Measurements from ENCODE around the gene ORMDL3. TPM values are rescaled to one million over a fixed set of nuclear protein-coding genes. Genes with fewer than 3 reads are reported as not detected.
A peak's percentile ranks its signal among the peaks of the same experiment; 100 is the strongest.

ORMDL3 gene
- total RNA-seq, 1 donor from 2014 or later: 70.9 TPM

GRCh38 chr17:39923230-39923629 lies 4.2 kb downstream of the ORMDL3 start:
- H3K27ac Mint-ChIP-seq (ENCODE audit: unreplicated experiment): peak overlapping the region; percentile 17

GRCh38 chr17:39922006-39922405 lies 5.4 kb downstream of the ORMDL3 start:
- TF ChIP-seq CTCF (IDR thresholded peaks at IDR 0.05; ENCODE audit: partially characterized antibody, unreplicated experiment): no peak
- Mint-ChIP-seq H3K27ac (ENCODE audit: unreplicated experiment) (no peak overlapping the region), H3K36me3 (ENCODE audit: unreplicated experiment) (peaks cover 7% of the 10 kb centered on the region), H3K4me1 (ENCODE audit: low read depth, unreplicated experiment) (peaks cover 39% of the 10 kb centered on the region), H3K4me3 (ENCODE audit: unreplicated experiment) (no peak overlapping the region), H3K9me3 (ENCODE audit: unreplicated experiment) (peaks cover 4% of the 10 kb centered on the region), H3K27me3 (ENCODE audit: unreplicated experiment) (peaks cover 1% of the 10 kb centered on the region)
- no peak for DNase-seq

More at GRCh38 chr17:39923230-39923629, 4.2 kb downstream of the ORMDL3 start:
- Mint-ChIP-seq H3K27me3 (ENCODE audit: unreplicated experiment) (peaks cover 6% of the 10 kb centered on the region), H3K36me3 (ENCODE audit: unreplicated experiment) (no peaks in the 10 kb centered on the region), H3K9me3 (ENCODE audit: unreplicated experiment) (peaks cover 6% of the 10 kb centered on the region), H3K4me3 (ENCODE audit: unreplicated experiment) (peak overlapping the region; percentile 34), H3K4me1 (ENCODE audit: low read depth, unreplicated experiment) (peaks cover 38% of the 10 kb centered on the region)
- no peak for DNase-seq
- no peak for TF ChIP-seq CTCF (IDR thresholded peaks at IDR 0.05; ENCODE audit: partially characterized antibody, unreplicated experiment)

- Mint-ChIP-seq H3K27ac (ENCODE audit: unreplicated experiment) (no peak overlapping the region), H3K9me3 (ENCODE audit: unreplicated experiment) (peaks cover 4% of the 10 kb centered on the region), H3K27me3 (ENCODE audit: unreplicated experiment) (peaks cover 2% of the 10 kb centered on the region), H3K4me3 (ENCODE audit: unreplicated experiment) (no peak overlapping the region), H3K4me1 (ENCODE audit: low read depth, unreplicated experiment) (peaks cover 41% of the 10 kb centered on the region), H3K36me3 (ENCODE audit: unreplicated experiment) (peaks cover 11% of the 10 kb centered on the region)
- no peak for TF ChIP-seq CTCF (IDR thresholded peaks at IDR 0.05; ENCODE audit: partially characterized antibody, unreplicated experiment)
- DNase-seq: no peak
Measured at GRCh38 chr17:39921323-39921722, 6.1 kb downstream of the ORMDL3 start.

- no peak for TF ChIP-seq CTCF (IDR thresholded peaks at IDR 0.05; ENCODE audit: partially characterized antibody, unreplicated experiment)
- Mint-ChIP-seq H3K4me3 (ENCODE audit: unreplicated experiment) (no peak overlapping the region), H3K4me1 (ENCODE audit: low read depth, unreplicated experiment) (peaks cover 32% of the 10 kb centered on the region), H3K27me3 (ENCODE audit: unreplicated experiment) (peaks cover 2% of the 10 kb centered on the region), H3K27ac (ENCODE audit: unreplicated experiment) (no peak overlapping the region), H3K36me3 (ENCODE audit: unreplicated experiment) (peaks cover 11% of the 10 kb centered on the region), H3K9me3 (ENCODE audit: unreplicated experiment) (peaks cover 4% of the 10 kb centered on the region)
- DNase-seq: peak; percentile 67
Measured at GRCh38 chr17:39920218-39921210, 6.9 kb downstream of the ORMDL3 start.

Data from glutamatergic neuron (in vitro differentiated cells).